ENCODE results near the gene SCRN2. TPM values are rescaled to one million over a fixed set of nuclear protein-coding genes. Genes with fewer than 3 reads are reported as not detected.

Gene SCRN2
- total RNA-seq, 2 donors from 2014 or later: 36.8 to 40.0 TPM

GRCh38 chr17:47820033-47820789, 20.9 kb downstream of the SCRN2 start:
- no peaks in the 10 kb centered on the region for H3K9me3 ChIP-seq
- no peak for TF ChIP-seq CTCF (IDR thresholded peaks at IDR 0.05)
- DNase-seq: peak; percentile 85
- peak overlapping the region; percentile 76 for H3K27ac ChIP-seq
- H3K4me3 ChIP-seq: peak overlapping the region; percentile 64
- peak overlapping the region; percentile 80 to 84 for H3K9ac ChIP-seq (ENCODE audit: low read depth in 2 of 2, low read length in 2 of 2)
- H3K36me3 ChIP-seq: peaks cover 9% of the 10 kb centered on the region
- intact Hi-C loops (cut with DNase I): no loop called here
- H3K4me1 ChIP-seq: no peaks in the 10 kb centered on the region
- H3K27me3 ChIP-seq: no peaks in the 10 kb centered on the region

GRCh38 chr17:47819475-47819874, 21.6 kb downstream of the SCRN2 start:
- no peak for TF ChIP-seq CTCF (IDR thresholded peaks at IDR 0.05)
- Histone ChIP-seq H3K27ac (peak overlapping the region; percentile 76), H3K4me1 (no peaks in the 10 kb centered on the region), H3K9me3 (no peaks in the 10 kb centered on the region), H3K36me3 (peaks cover 9% of the 10 kb centered on the region), H3K4me3 (no peak overlapping the region), H3K9ac (ENCODE audit: low read depth in 2 of 2, low read length in 2 of 2) (no peak overlapping the region), H3K27me3 (no peaks in the 10 kb centered on the region)
- DNase-seq: no peak
- intact Hi-C loops (cut with DNase I): no loop called here

GRCh38 chr17:47818002-47818695, 22.9 kb downstream of the SCRN2 start:
- Histone ChIP-seq H3K27me3 (no peaks in the 10 kb centered on the region), H3K27ac (no peak overlapping the region), H3K4me1 (peaks cover 4% of the 10 kb centered on the region), H3K9me3 (no peaks in the 10 kb centered on the region), H3K9ac (ENCODE audit: low read depth in 2 of 2, low read length in 2 of 2) (no peak overlapping the region), H3K4me3 (no peak overlapping the region), H3K36me3 (no peaks in the 10 kb centered on the region)
- intact Hi-C loops (cut with DNase I): no loop called here
- no peak for TF ChIP-seq CTCF (IDR thresholded peaks at IDR 0.05)
- DNase-seq: no peak

- H3K9ac ChIP-seq (ENCODE audit: low read depth in 2 of 2, low read length in 2 of 2): no peak overlapping the region
- peaks cover 4% of the 10 kb centered on the region for H3K4me1 ChIP-seq
- intact Hi-C loops (cut with DNase I): no loop called here
- no peaks in the 10 kb centered on the region for H3K27me3 ChIP-seq
- no peaks in the 10 kb centered on the region for H3K36me3 ChIP-seq
- no peak for DNase-seq
- no peak for TF ChIP-seq CTCF (IDR thresholded peaks at IDR 0.05)
- H3K9me3 ChIP-seq: no peaks in the 10 kb centered on the region
- no peak overlapping the region for H3K27ac ChIP-seq
- H3K4me3 ChIP-seq: no peak overlapping the region
Observed at GRCh38 chr17:47816947-47817346, 24.1 kb downstream of the SCRN2 start.

- Histone ChIP-seq H3K9me3 (no peaks in the 10 kb centered on the region), H3K27me3 (no peaks in the 10 kb centered on the region), H3K36me3 (no peaks in the 10 kb centered on the region), H3K9ac (ENCODE audit: low read depth in 2 of 2, low read length in 2 of 2) (no peak overlapping the region), H3K27ac (no peak overlapping the region), H3K4me3 (no peak overlapping the region), H3K4me1 (peaks cover 4% of the 10 kb centered on the region)
- intact Hi-C loops (cut with DNase I): no loop called here
- TF ChIP-seq CTCF (IDR thresholded peaks at IDR 0.05): no peak
- DNase-seq: no peak
Observed at GRCh38 chr17:47816111-47816735, 24.9 kb downstream of the SCRN2 start.

All from colonic mucosa (tissue), 4 donors.